ENCODE data around the gene SLC12A2. TPM values are rescaled to one million over a fixed set of nuclear protein-coding genes. Genes with fewer than 3 reads are reported as not detected.

SLC12A2 gene
- total RNA-seq, 1 experiment from 2014 or later, result 41.2 TPM

- TF ChIP-seq, protein P1, sequence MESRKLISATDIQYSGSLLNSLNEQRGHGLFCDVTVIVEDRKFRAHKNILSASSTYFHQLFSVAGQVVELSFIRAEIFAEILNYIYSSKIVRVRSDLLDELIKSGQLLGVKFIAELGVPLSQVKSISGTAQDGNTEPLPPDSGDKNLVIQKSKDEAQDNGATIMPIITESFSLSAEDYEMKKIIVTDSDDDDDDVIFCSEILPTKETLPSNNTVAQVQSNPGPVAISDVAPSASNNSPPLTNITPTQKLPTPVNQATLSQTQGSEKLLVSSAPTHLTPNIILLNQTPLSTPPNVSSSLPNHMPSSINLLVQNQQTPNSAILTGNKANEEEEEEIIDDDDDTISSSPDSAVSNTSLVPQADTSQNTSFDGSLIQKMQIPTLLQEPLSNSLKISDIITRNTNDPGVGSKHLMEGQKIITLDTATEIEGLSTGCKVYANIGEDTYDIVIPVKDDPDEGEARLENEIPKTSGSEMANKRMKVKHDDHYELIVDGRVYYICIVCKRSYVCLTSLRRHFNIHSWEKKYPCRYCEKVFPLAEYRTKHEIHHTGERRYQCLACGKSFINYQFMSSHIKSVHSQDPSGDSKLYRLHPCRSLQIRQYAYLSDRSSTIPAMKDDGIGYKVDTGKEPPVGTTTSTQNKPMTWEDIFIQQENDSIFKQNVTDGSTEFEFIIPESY (IDR thresholded peaks at IDR 0.05; ENCODE audit: extremely low read depth, insufficient replicate concordance, low read length), result no peak
- TF ChIP-seq CEBPB (IDR thresholded peaks at IDR 0.05; ENCODE audit: low read depth) (no peak), CTCF (IDR thresholded peaks at IDR 0.05 in 2 of 3, conservative IDR thresholded peaks at IDR 0.05 in 1 of 3; ENCODE audit: borderline replicate concordance in 1 of 3, insufficient read depth in 1 of 3, low read depth in 2 of 3, low read length in 2 of 3) (no peak), SRF (IDR thresholded peaks at IDR 0.05; ENCODE audit: low read depth) (no peak), SIN3A (IDR thresholded peaks at IDR 0.05; ENCODE audit: low read depth) (no peak)
Measured at GRCh38 chr5:128174951-128175350, 91.4 kb downstream of the SLC12A2 start (continued).

DNA sequence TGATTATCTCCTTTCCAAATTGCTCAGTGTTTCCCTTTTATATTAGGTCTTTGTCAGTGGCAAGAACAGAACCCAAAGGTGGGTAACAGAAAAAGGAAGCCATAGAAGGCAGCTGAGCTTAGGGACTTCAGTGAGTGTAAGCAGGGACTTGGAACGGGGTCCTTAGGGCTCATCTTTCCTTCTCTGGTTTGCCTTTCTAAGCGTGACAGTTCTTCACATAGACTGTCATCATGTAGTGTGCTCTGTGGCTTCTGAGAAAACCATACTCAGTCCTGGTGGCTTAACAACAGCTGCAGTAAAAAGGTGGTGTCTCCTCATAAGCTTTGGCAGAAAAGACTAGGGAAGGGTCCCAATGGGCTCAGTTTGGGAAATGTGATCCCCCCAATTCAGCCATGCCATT lies 108.8 kb downstream of the SLC12A2 start:
- Histone ChIP-seq H3K9me2 (ENCODE audit: insufficient read depth) (no peaks in the 10 kb centered on the region), H3K4me2 (ENCODE audit: low read length) (no peak overlapping the region), H3K36me3 (ENCODE audit: control insufficient read depth in 1 of 2, insufficient read depth in 2 of 2, low read length in 2 of 2) (no peaks in the 10 kb centered on the region; a peak in 1 of 4 replicates), H3K79me2 (ENCODE audit: insufficient read depth, low read length) (no peaks in the 10 kb centered on the region), H3K4me1 (ENCODE audit: control insufficient read depth in 1 of 2, insufficient read depth in 2 of 2, low read length in 2 of 2) (no peaks in the 10 kb centered on the region), H3K27ac (ENCODE audit: low read depth, low read length) (no peak overlapping the region), H3K27me3 (ENCODE audit: insufficient read depth, low read length) (no peaks in the 10 kb centered on the region), H3K9ac (ENCODE audit: low read length) (no peak overlapping the region), H2AFZ (ENCODE audit: low read depth, low read length, poor library complexity, severe bottlenecking) (no peak overlapping the region), H3K4me3 (replicated peaks in 1 of 2; ENCODE audit: low read depth in 1 of 2, low read length in 2 of 2) (no peak overlapping the region), H4K20me1 (ENCODE audit: insufficient read depth) (no peaks in the 10 kb centered on the region), H3K9me3 (ENCODE audit: control insufficient read depth in 1 of 2, insufficient read depth in 1 of 2, low read depth in 1 of 2, low read length in 2 of 2) (no peaks in the 10 kb centered on the region)
- ATAC-seq, result no peak
- intact Hi-C loops (cut with micrococcal nuclease), result no loop called here
- BruUV-seq (replicated peaks), result no TSS peak
- RAD21 ChIA-PET (ENCODE audit: low non-redundant PET in 1 of 2, low total read pairs in 2 of 2, uncharacterized antibody in 2 of 2, unreplicated experiment in 2 of 2), result no interaction called here
- CTCF ChIA-PET, result no interaction called here
- DNase-seq (ENCODE audit: low read depth, low spot score), result no peak
- POLR2A ChIA-PET, result no interaction called here
- TF ChIP-seq SIN3A (IDR thresholded peaks at IDR 0.05; ENCODE audit: low read depth) (no peak), POLR2AphosphoS5 (IDR thresholded peaks at IDR 0.05; ENCODE audit: low read depth, low read length) (no peak), ZFX (IDR thresholded peaks at IDR 0.05) (no peak), SRF (IDR thresholded peaks at IDR 0.05; ENCODE audit: low read depth) (no peak), CBX3 (IDR thresholded peaks at IDR 0.05; ENCODE audit: low read depth) (no peak), SP1 (IDR thresholded peaks at IDR 0.05; ENCODE audit: low read depth) (no peak), EZH2phosphoT487 (IDR thresholded peaks at IDR 0.05; ENCODE audit: borderline replicate concordance) (no peak), TCF7L2 (IDR thresholded peaks at IDR 0.05; ENCODE audit: borderline replicate concordance, extremely low read depth, insufficient read depth, insufficient read length) (no peak), RAD21 (IDR thresholded peaks at IDR 0.05; ENCODE audit: low read depth) (no peak), ZNF274 (IDR thresholded peaks at IDR 0.05; ENCODE audit: low read depth, low read length) (no peak)
- TF ChIP-seq, protein P2, sequence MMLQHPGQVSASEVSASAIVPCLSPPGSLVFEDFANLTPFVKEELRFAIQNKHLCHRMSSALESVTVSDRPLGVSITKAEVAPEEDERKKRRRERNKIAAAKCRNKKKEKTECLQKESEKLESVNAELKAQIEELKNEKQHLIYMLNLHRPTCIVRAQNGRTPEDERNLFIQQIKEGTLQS (IDR thresholded peaks at IDR 0.05), result no peak
- TF ChIP-seq, protein P3, sequence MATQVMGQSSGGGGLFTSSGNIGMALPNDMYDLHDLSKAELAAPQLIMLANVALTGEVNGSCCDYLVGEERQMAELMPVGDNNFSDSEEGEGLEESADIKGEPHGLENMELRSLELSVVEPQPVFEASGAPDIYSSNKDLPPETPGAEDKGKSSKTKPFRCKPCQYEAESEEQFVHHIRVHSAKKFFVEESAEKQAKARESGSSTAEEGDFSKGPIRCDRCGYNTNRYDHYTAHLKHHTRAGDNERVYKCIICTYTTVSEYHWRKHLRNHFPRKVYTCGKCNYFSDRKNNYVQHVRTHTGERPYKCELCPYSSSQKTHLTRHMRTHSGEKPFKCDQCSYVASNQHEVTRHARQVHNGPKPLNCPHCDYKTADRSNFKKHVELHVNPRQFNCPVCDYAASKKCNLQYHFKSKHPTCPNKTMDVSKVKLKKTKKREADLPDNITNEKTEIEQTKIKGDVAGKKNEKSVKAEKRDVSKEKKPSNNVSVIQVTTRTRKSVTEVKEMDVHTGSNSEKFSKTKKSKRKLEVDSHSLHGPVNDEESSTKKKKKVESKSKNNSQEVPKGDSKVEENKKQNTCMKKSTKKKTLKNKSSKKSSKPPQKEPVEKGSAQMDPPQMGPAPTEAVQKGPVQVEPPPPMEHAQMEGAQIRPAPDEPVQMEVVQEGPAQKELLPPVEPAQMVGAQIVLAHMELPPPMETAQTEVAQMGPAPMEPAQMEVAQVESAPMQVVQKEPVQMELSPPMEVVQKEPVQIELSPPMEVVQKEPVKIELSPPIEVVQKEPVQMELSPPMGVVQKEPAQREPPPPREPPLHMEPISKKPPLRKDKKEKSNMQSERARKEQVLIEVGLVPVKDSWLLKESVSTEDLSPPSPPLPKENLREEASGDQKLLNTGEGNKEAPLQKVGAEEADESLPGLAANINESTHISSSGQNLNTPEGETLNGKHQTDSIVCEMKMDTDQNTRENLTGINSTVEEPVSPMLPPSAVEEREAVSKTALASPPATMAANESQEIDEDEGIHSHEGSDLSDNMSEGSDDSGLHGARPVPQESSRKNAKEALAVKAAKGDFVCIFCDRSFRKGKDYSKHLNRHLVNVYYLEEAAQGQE (IDR thresholded peaks at IDR 0.05; ENCODE audit: low read depth), result no peak
- TF ChIP-seq, protein P1 (IDR thresholded peaks at IDR 0.05; ENCODE audit: extremely low read depth, insufficient replicate concordance, low read length), result no peak

All from HCT116 (cell line).